ENCODE measurements around the gene NRM. TPM values are rescaled to one million over a fixed set of nuclear protein-coding genes. Genes with fewer than 3 reads are reported as not detected.
"Not testable (repeated sequence)": the region's sequence is repeated elsewhere in the genome, so short reads cannot be mapped to it uniquely, and the experiment has no call there.

The NRM gene
- total RNA-seq, 1 donor from 2014 or later = 3.7 TPM

- intact Hi-C loops (cut with micrococcal nuclease) = no loop called here
- TF ChIP-seq CTCF (IDR thresholded peaks at IDR 0.05; ENCODE audit: borderline replicate concordance) = no peak
These were observed 30.0 kb upstream of the NRM start for GRCh38 chr6:30720738-30721197.

GRCh38 chr6:30719791-30720737 is 29.3 kb upstream of the NRM start, which contains the start of gene TUBB:
TUBB (plus strand) TSS chr6:30720352; CDS start chr6:30720507, 155 bp downstream.
- peak; percentile 98 for DNase-seq
- Histone ChIP-seq H3K27ac (replicated peaks) (peak within 1 kb of the TSS; percentile 98), H3K27me3 (ENCODE audit: low read depth) (no peaks in the 10 kb centered on the region), H3K4me1 (peaks cover 79% of the 10 kb centered on the region), H3K9me3 (replicated peaks) (no peaks in the 10 kb centered on the region), H3K36me3 (peaks cover 26% of the 10 kb centered on the region), H3K4me3 (peak within 1 kb of the TSS; percentile 95)
- TF ChIP-seq CTCF (IDR thresholded peaks at IDR 0.05; ENCODE audit: borderline replicate concordance) = peak; percentile 21
- intact Hi-C loops (cut with micrococcal nuclease) = no loop called here

More at GRCh38 chr6:30720738-30721197, 30.0 kb upstream of the NRM start:
- Histone ChIP-seq H3K36me3 (peaks cover 31% of the 10 kb centered on the region), H3K4me3 (peak overlapping the region; percentile 95), H3K27me3 (ENCODE audit: low read depth) (no peaks in the 10 kb centered on the region), H3K27ac (replicated peaks) (peak overlapping the region; percentile 98), H3K9me3 (replicated peaks) (no peaks in the 10 kb centered on the region), H3K4me1 (peaks cover 86% of the 10 kb centered on the region)
- peak; percentile 75 for DNase-seq

- intact Hi-C loops (cut with micrococcal nuclease) = no loop called here
- DNase-seq = no peak
- peaks cover 26% of the 10 kb centered on the region for H3K36me3 ChIP-seq
- TF ChIP-seq CTCF (IDR thresholded peaks at IDR 0.05; ENCODE audit: borderline replicate concordance) = no peak
- H3K27ac ChIP-seq (replicated peaks) = peak overlapping the region; percentile 98
- peaks cover 72% of the 10 kb centered on the region for H3K4me1 ChIP-seq
- H3K9me3 ChIP-seq (replicated peaks) = no peaks in the 10 kb centered on the region
- no peaks in the 10 kb centered on the region for H3K27me3 ChIP-seq (ENCODE audit: low read depth)
- H3K4me3 ChIP-seq = peak overlapping the region; percentile 95
These were observed 28.6 kb upstream of the NRM start for GRCh38 chr6:30719356-30719755.

GRCh38 chr6:30717845-30718720 is 27.3 kb upstream of the NRM start:
- Histone ChIP-seq H3K36me3 (peaks cover 26% of the 10 kb centered on the region), H3K4me1 (peaks cover 60% of the 10 kb centered on the region), H3K27ac (replicated peaks) (peak overlapping the region; percentile 98), H3K4me3 (peak overlapping the region; percentile 89)
- DNase-seq; intact Hi-C loops (cut with micrococcal nuclease); H3K27me3 ChIP-seq (ENCODE audit: low read depth); H3K9me3 ChIP-seq (replicated peaks): not testable (repeated sequence)

- H3K4me1 ChIP-seq = peaks cover 52% of the 10 kb centered on the region
- H3K9me3 ChIP-seq (replicated peaks) = no peaks in the 10 kb centered on the region
- intact Hi-C loops (cut with micrococcal nuclease) = no loop called here
- H3K27me3 ChIP-seq (ENCODE audit: low read depth) = no peaks in the 10 kb centered on the region
- peak; percentile 66 for TF ChIP-seq CTCF (IDR thresholded peaks at IDR 0.05; ENCODE audit: borderline replicate concordance)
- peak within 1 kb of the TSS; percentile 98 for H3K27ac ChIP-seq (replicated peaks)
- H3K4me3 ChIP-seq = peak within 1 kb of the TSS; percentile 89
- peaks cover 30% of the 10 kb centered on the region for H3K36me3 ChIP-seq
- DNase-seq = peak; percentile 100
These were observed 26.5 kb upstream of the NRM start, which contains the start of gene MDC1 for GRCh38 chr6:30717129-30717844. MDC1 (minus strand) TSS chr6:30717281; CDS start chr6:30715175, 2,106 bp downstream.
